GM13976 (cell line): ENCODE results near the gene SPACA6.

Experiments
- DNase-seq: peaks from one replicate; pipeline ENCODE4 v3.0.0; 2012; ENCODE audit warnings: low spot score
- CTCF ChIP-seq: IDR thresholded peaks from 2 replicates; pipeline ENCODE4 v1.5.1; 2012; ENCODE audit warnings: borderline replicate concordance, mild to moderate bottlenecking; ENCODE audit not compliant: insufficient read depth; ENCODE audit errors: extremely low read depth, missing control alignments, control extremely low read depth
- in situ Hi-C: fragments of 300-500 bp; cut with MboI; formaldehyde crosslinking; loops from one replicate; pipeline ENCODE4 v1.12.0; 2022; ENCODE audit warnings: low sequenced_read_pairs, mixed read lengths, inconsistent platforms; ENCODE audit not compliant: unreplicated experiment

SPACA6 gene

GRCh38 chr19:51754109-51754508, 61.0 kb downstream of the SPACA6 start:
- DNase-seq, result no peak
- TF ChIP-seq CTCF, result no peak
- in situ Hi-C loops, result no loop called here

GRCh38 chr19:51754770-51755169, 61.6 kb downstream of the SPACA6 start:
- no peak for TF ChIP-seq CTCF
- DNase-seq, result no peak
- in situ Hi-C loops, result no loop called here
